GM19397 (cell line): ENCODE data around the gene SLC25A26.

Experiments used
- ATAC-seq: cut with Tn5 transposase; IDR thresholded peaks from one replicate; pipeline ENCODE4 v1.9.1; 2021; ENCODE audit warnings: mild to moderate bottlenecking, moderate library complexity; ENCODE audit not compliant: unreplicated experiment

The SLC25A26 gene

GRCh38 chr3:66220602-66221377 lies at the start of gene SLC25A26:
Gene SLC25A26, plus strand, starts transcription at chr3:66221001. Its CDS starts 94 bp downstream, at chr3:66221095.
- ATAC-seq = peak; percentile 100

GRCh38 chr3:66172394-66172793 lies 48.4 kb upstream of the SLC25A26 start:
- no peak for ATAC-seq

- ATAC-seq = no peak
Observed at GRCh38 chr3:66177026-66177425, 43.8 kb upstream of the SLC25A26 start.

- no peak for ATAC-seq
Observed at GRCh38 chr3:66178206-66178605, 42.6 kb upstream of the SLC25A26 start.

- no peak for ATAC-seq
Observed at GRCh38 chr3:66179793-66180192, 41.0 kb upstream of the SLC25A26 start.

- ATAC-seq = no peak
Observed at GRCh38 chr3:66181764-66182163, 39.0 kb upstream of the SLC25A26 start.

GRCh38 chr3:66182246-66182645 lies 38.6 kb upstream of the SLC25A26 start:
- no peak for ATAC-seq

- no peak for ATAC-seq
Observed at GRCh38 chr3:66186545-66186944, 34.3 kb upstream of the SLC25A26 start.

- no peak for ATAC-seq
Observed at GRCh38 chr3:66195347-66195783, 25.4 kb upstream of the SLC25A26 start.

- no peak for ATAC-seq
Observed at GRCh38 chr3:66196633-66197032, 24.2 kb upstream of the SLC25A26 start.

GRCh38 chr3:66198437-66199088 lies 22.2 kb upstream of the SLC25A26 start:
- no peak for ATAC-seq

GRCh38 chr3:66199089-66199473 lies 21.7 kb upstream of the SLC25A26 start:
- no peak for ATAC-seq

GRCh38 chr3:66200147-66200546 lies 20.7 kb upstream of the SLC25A26 start:
- ATAC-seq = no peak

- ATAC-seq = no peak
Observed at GRCh38 chr3:66200786-66201185, 20.0 kb upstream of the SLC25A26 start.

GRCh38 chr3:66203275-66203674 lies 17.5 kb upstream of the SLC25A26 start:
- ATAC-seq = no peak

GRCh38 chr3:66206806-66207205 lies 14.0 kb upstream of the SLC25A26 start:
- ATAC-seq = no peak

- ATAC-seq = no peak
Observed at GRCh38 chr3:66208189-66208588, 12.6 kb upstream of the SLC25A26 start.

- ATAC-seq = no peak
Observed at GRCh38 chr3:66210687-66211295, 10.0 kb upstream of the SLC25A26 start.

GRCh38 chr3:66211779-66212178 lies 9.0 kb upstream of the SLC25A26 start:
- ATAC-seq = no peak

- ATAC-seq = no peak
Observed at GRCh38 chr3:66215106-66215505, 5.7 kb upstream of the SLC25A26 start.

- no peak for ATAC-seq
Observed at GRCh38 chr3:66220066-66220465, 735 bp upstream of the SLC25A26 start.

- no peak for ATAC-seq
Observed at GRCh38 chr3:66224220-66224619, 3.4 kb downstream of the SLC25A26 start.
